Endodermal cell (in vitro differentiated cells): ENCODE results near the gene POLQ. TPM values are rescaled to one million over a fixed set of nuclear protein-coding genes. Genes with fewer than 3 reads are reported as not detected.
"Not testable (repeated sequence)": the region's sequence is repeated elsewhere in the genome, so short reads cannot be mapped to it uniquely, and the experiment has no call there.

Experiments used
- DNase-seq: peaks from one replicate; pipeline ENCODE4 v3.0.0-alpha.2; 2017
- H3K27ac ChIP-seq: 2 replicates; pipeline ENCODE4 v1.5.1; 2013; ENCODE audit warnings: mild to moderate bottlenecking, low read depth, low read length, moderate library complexity
- H3K27me3 ChIP-seq: 2 replicates; pipeline ENCODE4 v1.6.1; 2013; ENCODE audit warnings: mild to moderate bottlenecking, low read length, moderate library complexity; ENCODE audit not compliant: insufficient read depth, control insufficient read depth, poor library complexity, severe bottlenecking
- H3K36me3 ChIP-seq: 2 replicates; pipeline ENCODE4 v1.7.0; 2013; ENCODE audit warnings: mild to moderate bottlenecking, low read length, moderate library complexity; ENCODE audit not compliant: control insufficient read depth, insufficient read depth
- H3K4me1 ChIP-seq: one replicate; pipeline ENCODE4 v1.7.0; 2013; ENCODE audit warnings: low read length; ENCODE audit not compliant: control insufficient read depth, insufficient read depth
- H3K4me3 ChIP-seq: 2 replicates; pipeline ENCODE4 v1.5.1; 2013; ENCODE audit warnings: mild to moderate bottlenecking, low read length, moderate library complexity
- H3K9ac ChIP-seq: 2 replicates; pipeline ENCODE4 v1.6.1; 2013; ENCODE audit warnings: mild to moderate bottlenecking, low read length, moderate library complexity; ENCODE audit not compliant: poor library complexity, severe bottlenecking; ENCODE audit errors: extremely low read depth
- H3K9me3 ChIP-seq: 2 replicates; pipeline ENCODE4 v1.6.1; 2013; ENCODE audit warnings: mild to moderate bottlenecking, low read length, moderate library complexity; ENCODE audit not compliant: control insufficient read depth
- H3K27ac Mint-ChIP-seq: 2 replicates; pipeline ENCODE4 v1.8.0; 2020; ENCODE audit warnings: mixed read lengths
- H3K27me3 Mint-ChIP-seq: 2 replicates; pipeline ENCODE4 v1.8.0; 2021; ENCODE audit warnings: mild to moderate bottlenecking, mixed read lengths; ENCODE audit not compliant: insufficient read depth
- H3K36me3 Mint-ChIP-seq: 2 replicates; pipeline ENCODE4 v1.8.0; 2020; ENCODE audit warnings: low read depth, mixed read lengths
- H3K4me1 Mint-ChIP-seq: 2 replicates; pipeline ENCODE4 v1.8.0; 2020; ENCODE audit warnings: mixed read lengths
- H3K4me3 Mint-ChIP-seq: 2 replicates; pipeline ENCODE4 v1.8.0; 2020; ENCODE audit warnings: mild to moderate bottlenecking, moderate library complexity, mixed read lengths
- H3K9me3 Mint-ChIP-seq: 2 replicates; pipeline ENCODE4 v1.8.0; 2020; ENCODE audit warnings: mild to moderate bottlenecking, mixed read lengths
- WGBS, 2 experiments: methylation state at CpG; one replicate each; pipeline versions ENCODE4 v1.1.5 to v1.1.7; 2013; ENCODE audit warnings: missing lambda C conversion rate in 2 of 2, mixed read lengths in 1 of 2; ENCODE audit not compliant: insufficient coverage in 1 of 2, insufficient read length in 1 of 2; 5-methylcytosine and 5-hydroxymethylcytosine counted together
- long read RNA-seq, 4 experiments: library from polyadenylated mRNA in 2 of 4; library from RNA in 1 of 4; library from capped mRNA in 1 of 4; stranded (forward) in 3 of 4; unstranded in 1 of 4; transcript quantifications; one replicate each; pipeline ENCODE4 v2.0.0, GENCODE V29; 2020 to 2021; ENCODE audit warnings: inconsistent platforms in 1 of 4
- polyA plus RNA-seq, 2 experiments: library from polyadenylated mRNA; stranded (reverse); fragments of 50-300 nt; gene quantifications; one replicate each; pipeline ENCODE4 v1.2.3, GENCODE V29; 2013
- total RNA-seq, 2 donors: library from RNA; stranded (reverse); fragmentation: NEBNext Ultra II Directional in 1 of 2; extraction: Animal tissue kit (Norgen Biotek cat#: 25700) in 1 of 2; gene quantifications; 2 replicates in 1 of 2; 3 replicates in 1 of 2; pipeline ENCODE4 v1.2.1, GENCODE V29; 2021
- TF ChIP-seq, protein P1 (sequence below): fragments of 200-600 bp; sonication (generic); conservative IDR thresholded peaks from 2 replicates; pipeline ENCODE4 v1.5.0; 2021; ENCODE audit warnings: antibody characterized with exemption, mild to moderate bottlenecking

The POLQ gene
- 10 to 100 TPM; 12.6 to 18.6 TPM for total RNA-seq
- polyA plus RNA-seq (2013, experiment 1 of 2) = 8.2 TPM
- polyA plus RNA-seq (2013, experiment 2 of 2) = 9.0 TPM
- long read RNA-seq, experiment 1, partial matches to known transcripts = 5 of 8 reads
- long read RNA-seq, experiment 1, other reads (novel, unspliced or antisense) = 3 of 8 reads
- long read RNA-seq, experiment 2, full-length matches to known transcripts = 2 of 21 reads
- long read RNA-seq, experiment 2, partial matches to known transcripts = 5 of 21 reads
- long read RNA-seq, experiment 2, other reads (novel, unspliced or antisense) = 14 of 21 reads
- long read RNA-seq, experiment 3, partial matches to known transcripts = 37 of 59 reads
- long read RNA-seq, experiment 3, other reads (novel, unspliced or antisense) = 22 of 59 reads
- long read RNA-seq, experiment 4, partial matches to known transcripts = 3 of 5 reads
- long read RNA-seq, experiment 4, other reads (novel, unspliced or antisense) = 2 of 5 reads

GRCh38 chr3:121545574-121546455, at the start of gene POLQ:
POLQ (minus strand) TSS chr3:121545988; CDS start chr3:121545877, 111 bp downstream.
- peak within 1 kb of the TSS; percentile 87 for H3K27ac Mint-ChIP-seq
- DNase-seq = peak; percentile 94
- H3K4me3 Mint-ChIP-seq = peak within 1 kb of the TSS; percentile 85
- Histone ChIP-seq H3K36me3 (peaks cover 8% of the 10 kb centered on the region), H3K27ac (no peak within 1 kb of the TSS), H3K9me3 (no peaks in the 10 kb centered on the region), H3K27me3 (no peaks in the 10 kb centered on the region), H3K9ac (peak within 1 kb of the TSS; percentile 59), H3K4me1 (no peaks in the 10 kb centered on the region), H3K4me3 (peak within 1 kb of the TSS; percentile 81)
- no peaks in the 10 kb centered on the region for H3K9me3 Mint-ChIP-seq
- H3K27me3 Mint-ChIP-seq = no peaks in the 10 kb centered on the region
- WGBS, 2 experiments = 0 to 2% methylated on average over 10 to 41 of the region's 42 CpGs
- H3K36me3 Mint-ChIP-seq = peaks cover 13% of the 10 kb centered on the region
- TF ChIP-seq, protein P1, sequence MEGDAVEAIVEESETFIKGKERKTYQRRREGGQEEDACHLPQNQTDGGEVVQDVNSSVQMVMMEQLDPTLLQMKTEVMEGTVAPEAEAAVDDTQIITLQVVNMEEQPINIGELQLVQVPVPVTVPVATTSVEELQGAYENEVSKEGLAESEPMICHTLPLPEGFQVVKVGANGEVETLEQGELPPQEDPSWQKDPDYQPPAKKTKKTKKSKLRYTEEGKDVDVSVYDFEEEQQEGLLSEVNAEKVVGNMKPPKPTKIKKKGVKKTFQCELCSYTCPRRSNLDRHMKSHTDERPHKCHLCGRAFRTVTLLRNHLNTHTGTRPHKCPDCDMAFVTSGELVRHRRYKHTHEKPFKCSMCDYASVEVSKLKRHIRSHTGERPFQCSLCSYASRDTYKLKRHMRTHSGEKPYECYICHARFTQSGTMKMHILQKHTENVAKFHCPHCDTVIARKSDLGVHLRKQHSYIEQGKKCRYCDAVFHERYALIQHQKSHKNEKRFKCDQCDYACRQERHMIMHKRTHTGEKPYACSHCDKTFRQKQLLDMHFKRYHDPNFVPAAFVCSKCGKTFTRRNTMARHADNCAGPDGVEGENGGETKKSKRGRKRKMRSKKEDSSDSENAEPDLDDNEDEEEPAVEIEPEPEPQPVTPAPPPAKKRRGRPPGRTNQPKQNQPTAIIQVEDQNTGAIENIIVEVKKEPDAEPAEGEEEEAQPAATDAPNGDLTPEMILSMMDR = no peak
- no peaks in the 10 kb centered on the region for H3K4me1 Mint-ChIP-seq

GRCh38 chr3:121594850-121595249, 49.1 kb upstream of the POLQ start:
- Histone ChIP-seq H3K27ac (no peak overlapping the region), H3K4me1 (no peaks in the 10 kb centered on the region), H3K27me3 (no peaks in the 10 kb centered on the region), H3K9ac (no peak overlapping the region), H3K4me3 (no peak overlapping the region), H3K36me3 (no peaks in the 10 kb centered on the region), H3K9me3 (no peaks in the 10 kb centered on the region)
- H3K27ac Mint-ChIP-seq = no peak overlapping the region
- TF ChIP-seq, protein P1 = no peak
- no peaks in the 10 kb centered on the region for H3K27me3 Mint-ChIP-seq
- H3K36me3 Mint-ChIP-seq = no peaks in the 10 kb centered on the region
- H3K4me1 Mint-ChIP-seq = peaks cover 35% of the 10 kb centered on the region
- H3K4me3 Mint-ChIP-seq = no peak overlapping the region
- H3K9me3 Mint-ChIP-seq = no peaks in the 10 kb centered on the region
- no peak for DNase-seq
- 89 to 96% methylated on average over 2 of the region's 2 CpGs for WGBS, 2 experiments

DNA sequence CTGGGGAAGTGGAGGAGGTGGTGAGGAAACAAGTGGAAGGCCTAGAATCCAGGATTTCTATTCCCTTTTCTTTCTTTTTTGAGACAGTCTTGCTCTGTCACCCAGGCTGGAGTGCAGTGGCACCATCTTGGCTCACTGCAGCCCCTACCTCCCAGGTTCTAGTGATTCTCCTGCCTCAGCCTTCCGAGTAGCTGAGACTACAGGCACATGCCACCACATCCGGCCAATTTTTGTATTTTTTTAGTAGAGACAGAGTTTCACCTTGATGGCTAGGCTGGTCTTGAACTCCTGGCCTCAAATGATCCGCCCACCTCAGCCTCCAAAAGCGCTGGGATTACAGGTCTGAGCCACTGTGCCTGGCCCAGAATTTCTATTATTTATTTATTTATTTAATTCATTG, 48.0 kb upstream of the POLQ start:
- H3K4me3 Mint-ChIP-seq, H3K9me3 ChIP-seq, H3K9me3 Mint-ChIP-seq, H3K4me3 ChIP-seq, H3K36me3 Mint-ChIP-seq, H3K9ac ChIP-seq, H3K27me3 Mint-ChIP-seq, DNase-seq, H3K27me3 ChIP-seq, H3K36me3 ChIP-seq, H3K27ac ChIP-seq, H3K4me1 ChIP-seq: not testable (repeated sequence)
- Mint-ChIP-seq H3K27ac (peak overlapping the region; percentile 81), H3K4me1 (peaks cover 34% of the 10 kb centered on the region)
- WGBS, 2 experiments = 75 to 93% methylated on average over 1 to 4 of the region's 4 CpGs
